Panc1 (cell line): ENCODE measurements around the gene NT5C3A. TPM values are rescaled to one million over a fixed set of nuclear protein-coding genes. Genes with fewer than 3 reads are reported as not detected.

ENCODE experiments used
- ATAC-seq: fragments of 200-7000 bp; cut with Tn5 transposase; 2 replicates; pipeline ENCODE4 v1.9.1; 2020; ENCODE audit warnings: mild to moderate bottlenecking, moderate library complexity
- BruUV-seq: library from RNA; stranded (reverse); fragments of 400-500 nt; replicated peaks from 2 replicates; lab custom pipeline; 2021; lab: Mats Ljungman, UMichigan
- CTCF ChIA-PET: fragments of 300-600 bp; sonication (Branson Sonifier 250); formaldehyde crosslinking; loops from one replicate; lab custom pipeline; 2022; ENCODE audit warnings: antibody characterized with exemption; lab: Charles Lee
- POLR2A ChIA-PET: fragments of 300-600 bp; sonication (Branson Sonifier 250); formaldehyde crosslinking; loops from one replicate; lab custom pipeline; 2022; ENCODE audit warnings: antibody characterized with exemption; lab: Charles Lee
- DNase-seq: peaks from one replicate; pipeline ENCODE4 v3.0.0-alpha.2; 2010; ENCODE audit warnings: low read depth, low spot score
- H3K27ac ChIP-seq: 2 replicates; pipeline ENCODE4 v1.5.1; 2011; ENCODE audit warnings: mild to moderate bottlenecking, low read length, inconsistent platforms
- H3K27me3 ChIP-seq: fragments of 200-500 bp; sonication (Bioruptor generic); 2 replicates; pipeline ENCODE4 v1.6.0; 2014; ENCODE audit warnings: low read length, inconsistent platforms; ENCODE audit not compliant: control insufficient read depth, insufficient read depth
- H3K36me3 ChIP-seq: fragments of 200-500 bp; sonication (Bioruptor generic); 2 replicates; pipeline ENCODE4 v1.5.1; 2014; ENCODE audit warnings: inconsistent platforms, mild to moderate bottlenecking, low read length, moderate library complexity; ENCODE audit not compliant: control insufficient read depth, insufficient read depth
- H3K4me1 ChIP-seq: 2 replicates; pipeline ENCODE4 v1.5.1; 2011; ENCODE audit warnings: inconsistent platforms, mild to moderate bottlenecking, low read length, moderate library complexity; ENCODE audit not compliant: control insufficient read depth, insufficient read depth
- H3K4me3 ChIP-seq, 2 experiments: 2 replicates each; pipeline ENCODE4 v1.5.1; 2011 to 2012; ENCODE audit warnings: low read depth in 2 of 2, low read length in 2 of 2, mild to moderate bottlenecking in 2 of 2, inconsistent platforms in 1 of 2, moderate library complexity in 1 of 2
- H3K9me3 ChIP-seq: fragments of 200-500 bp; sonication (Bioruptor generic); 2 replicates; pipeline ENCODE4 v1.5.1; 2014; ENCODE audit warnings: low read depth, mild to moderate bottlenecking, inconsistent platforms, low read length, moderate library complexity; ENCODE audit not compliant: control insufficient read depth, insufficient read depth
- CTCF ChIP-seq: fragments of 450-650 bp; IDR thresholded peaks from 2 replicates; pipeline ENCODE4 v1.5.1; 2017; ENCODE audit warnings: mild to moderate bottlenecking
- POLR2AphosphoS5 ChIP-seq: IDR thresholded peaks from 2 replicates; pipeline ENCODE4 v1.6.1; 2012; ENCODE audit warnings: mild to moderate bottlenecking, low read depth, low read length, moderate library complexity
- SIN3A ChIP-seq: IDR thresholded peaks from 2 replicates; pipeline ENCODE4 v1.6.1; 2012; ENCODE audit warnings: low read depth, mild to moderate bottlenecking, low read length, moderate library complexity, borderline replicate concordance; ENCODE audit not compliant: insufficient read depth
- TCF7L2 ChIP-seq: IDR thresholded peaks from 2 replicates; pipeline ENCODE4 v1.6.1; 2011; ENCODE audit warnings: mild to moderate bottlenecking, low read depth, low read length, inconsistent platforms
- in situ Hi-C: cut with HindIII; loops from 2 replicates; pipeline ENCODE4 v1.10.0; 2016; ENCODE audit warnings: low sequenced_read_pairs, low pct_unique_long_range_greater_than_20kb
- intact Hi-C: fragments of 100-400 bp; cut with micrococcal nuclease; formaldehyde crosslinking; loops from one replicate; pipeline ENCODE4 v1.10.0; 2022; ENCODE audit not compliant: unreplicated experiment
- total RNA-seq: library from RNA; stranded (reverse); gene quantifications from one replicate; pipeline ENCODE4 v1.2.1, GENCODE V29; 2021; ENCODE audit not compliant: unreplicated experiment
- TF ChIP-seq, protein P1 (sequence below), 2 experiments: IDR thresholded peaks; 2 replicates each; pipeline ENCODE4 v1.6.1; 2011 to 2012; ENCODE audit warnings: low read depth in 2 of 2, control low read depth in 1 of 2, low read length in 1 of 2, mild to moderate bottlenecking in 1 of 2, moderate library complexity in 1 of 2; ENCODE audit not compliant: insufficient read depth in 1 of 2

Gene NT5C3A
- total RNA-seq, 1 experiment from 2014 or later, result 29.1 TPM

DNA sequence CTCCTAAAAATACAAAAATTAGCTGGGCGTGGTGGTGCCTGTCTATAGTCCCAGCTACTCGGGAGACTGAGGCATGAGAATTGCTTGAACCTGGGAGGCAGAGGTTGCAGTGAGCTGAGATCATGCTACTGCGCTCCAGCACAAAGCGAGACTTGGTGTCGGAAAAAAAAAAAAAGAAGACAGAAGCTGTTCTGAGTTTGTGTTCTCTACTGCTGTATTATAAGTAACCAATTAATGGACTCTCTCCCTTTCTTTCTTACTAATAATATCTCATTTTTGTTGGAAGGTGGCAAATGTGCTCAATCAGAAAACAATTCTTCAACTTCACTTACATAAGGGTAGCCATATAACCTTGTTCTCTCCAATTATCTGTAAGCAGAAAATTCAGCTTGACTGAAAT lies 7.4 kb downstream of the NT5C3A start:
- POLR2A ChIA-PET, result no interaction called here
- no TSS peak for BruUV-seq
- in situ Hi-C loops, result no loop called here
- Histone ChIP-seq H3K9me3 (no peaks in the 10 kb centered on the region), H3K27ac (no peak overlapping the region), H3K4me1 (no peaks in the 10 kb centered on the region), H3K27me3 (no peaks in the 10 kb centered on the region), H3K36me3 (no peaks in the 10 kb centered on the region), H3K4me3 (no peak overlapping the region)
- no peak for TF ChIP-seq POLR2AphosphoS5
- no peak for DNase-seq
- ATAC-seq, result no peak
- CTCF ChIA-PET, result no interaction called here
- intact Hi-C loops, result no loop called here

DNA sequence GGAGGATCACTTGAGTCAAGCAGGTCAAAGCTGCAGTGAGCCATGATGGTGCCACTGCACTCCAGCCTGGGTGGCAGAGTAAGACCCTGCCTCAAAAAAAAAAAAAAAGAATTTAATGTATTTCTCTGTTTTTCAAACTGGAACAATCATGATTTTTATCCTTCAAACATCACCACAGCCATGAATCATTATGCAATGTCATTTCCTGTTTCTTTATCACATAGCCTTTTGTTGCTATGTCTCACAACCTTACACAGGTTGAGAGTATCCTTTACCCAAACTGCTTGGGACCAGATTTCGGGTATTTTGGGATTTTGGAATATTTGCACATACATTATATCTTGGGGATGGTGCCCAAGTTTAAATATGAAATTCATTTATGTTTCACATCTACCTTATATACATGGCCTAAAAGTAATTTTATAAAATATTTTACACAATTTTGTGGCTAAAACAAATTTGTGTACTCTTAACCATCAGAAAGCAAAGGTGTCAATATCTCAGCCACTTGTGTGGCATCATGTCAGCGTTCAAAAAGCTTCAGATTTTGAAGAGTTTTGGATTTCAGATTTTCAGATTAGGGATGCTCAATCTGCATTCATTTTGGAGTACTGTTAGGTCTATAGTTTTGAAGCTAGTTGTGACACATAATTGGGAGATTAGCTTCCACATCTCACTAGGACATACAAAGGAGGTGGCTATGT lies 8.2 kb downstream of the NT5C3A start:
- ChIA-PET CTCF (no interaction called here), POLR2A (no interaction called here)
- DNase-seq (no peak), ATAC-seq (no peak)
- H3K9me3 ChIP-seq, result no peaks in the 10 kb centered on the region
- no peak overlapping the region for H3K27ac ChIP-seq
- no peaks in the 10 kb centered on the region for H3K27me3 ChIP-seq
- in situ Hi-C loops, result no loop called here
- H3K4me1 ChIP-seq, result no peaks in the 10 kb centered on the region
- no TSS peak for BruUV-seq
- intact Hi-C loops, result no loop called here
- no peaks in the 10 kb centered on the region for H3K36me3 ChIP-seq
- no peak overlapping the region for H3K4me3 ChIP-seq
- TF ChIP-seq SIN3A, result no peak
- TF ChIP-seq, protein P1, sequence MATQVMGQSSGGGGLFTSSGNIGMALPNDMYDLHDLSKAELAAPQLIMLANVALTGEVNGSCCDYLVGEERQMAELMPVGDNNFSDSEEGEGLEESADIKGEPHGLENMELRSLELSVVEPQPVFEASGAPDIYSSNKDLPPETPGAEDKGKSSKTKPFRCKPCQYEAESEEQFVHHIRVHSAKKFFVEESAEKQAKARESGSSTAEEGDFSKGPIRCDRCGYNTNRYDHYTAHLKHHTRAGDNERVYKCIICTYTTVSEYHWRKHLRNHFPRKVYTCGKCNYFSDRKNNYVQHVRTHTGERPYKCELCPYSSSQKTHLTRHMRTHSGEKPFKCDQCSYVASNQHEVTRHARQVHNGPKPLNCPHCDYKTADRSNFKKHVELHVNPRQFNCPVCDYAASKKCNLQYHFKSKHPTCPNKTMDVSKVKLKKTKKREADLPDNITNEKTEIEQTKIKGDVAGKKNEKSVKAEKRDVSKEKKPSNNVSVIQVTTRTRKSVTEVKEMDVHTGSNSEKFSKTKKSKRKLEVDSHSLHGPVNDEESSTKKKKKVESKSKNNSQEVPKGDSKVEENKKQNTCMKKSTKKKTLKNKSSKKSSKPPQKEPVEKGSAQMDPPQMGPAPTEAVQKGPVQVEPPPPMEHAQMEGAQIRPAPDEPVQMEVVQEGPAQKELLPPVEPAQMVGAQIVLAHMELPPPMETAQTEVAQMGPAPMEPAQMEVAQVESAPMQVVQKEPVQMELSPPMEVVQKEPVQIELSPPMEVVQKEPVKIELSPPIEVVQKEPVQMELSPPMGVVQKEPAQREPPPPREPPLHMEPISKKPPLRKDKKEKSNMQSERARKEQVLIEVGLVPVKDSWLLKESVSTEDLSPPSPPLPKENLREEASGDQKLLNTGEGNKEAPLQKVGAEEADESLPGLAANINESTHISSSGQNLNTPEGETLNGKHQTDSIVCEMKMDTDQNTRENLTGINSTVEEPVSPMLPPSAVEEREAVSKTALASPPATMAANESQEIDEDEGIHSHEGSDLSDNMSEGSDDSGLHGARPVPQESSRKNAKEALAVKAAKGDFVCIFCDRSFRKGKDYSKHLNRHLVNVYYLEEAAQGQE (IDR thresholded peaks at IDR 0.05; ENCODE audit: insufficient read depth in 1 of 2, low read depth in 2 of 2, low read length in 1 of 2), result no peak
- TF ChIP-seq TCF7L2, result no peak
- TF ChIP-seq CTCF, result no peak
- no peak for TF ChIP-seq POLR2AphosphoS5

DNA sequence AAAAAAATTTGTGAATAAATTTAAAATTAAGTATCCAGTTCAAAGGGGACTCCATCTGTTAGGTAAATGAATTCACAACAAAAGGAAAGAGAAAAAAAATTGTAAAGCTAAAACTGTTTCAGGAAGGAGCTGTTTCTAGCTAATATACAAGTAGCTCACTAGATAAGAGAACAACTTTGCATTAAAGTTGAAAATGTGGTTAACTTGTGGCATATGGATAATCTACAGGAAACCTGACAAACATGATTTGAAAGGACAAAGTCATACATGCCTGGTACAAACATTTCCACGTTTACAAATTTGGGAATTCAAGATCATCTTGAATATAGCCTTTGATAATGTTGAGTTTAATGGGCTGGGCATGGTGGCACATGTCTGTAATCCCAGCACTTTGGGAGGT lies 8.9 kb downstream of the NT5C3A start:
- intact Hi-C loops, result no loop called here
- H3K4me1 ChIP-seq, result no peaks in the 10 kb centered on the region
- no peak for TF ChIP-seq CTCF
- no peak for TF ChIP-seq SIN3A
- no peak for TF ChIP-seq POLR2AphosphoS5
- no peak for TF ChIP-seq TCF7L2
- TF ChIP-seq, protein P1 (IDR thresholded peaks at IDR 0.05; ENCODE audit: insufficient read depth in 1 of 2, low read depth in 2 of 2, low read length in 1 of 2), result no peak
- no peaks in the 10 kb centered on the region for H3K9me3 ChIP-seq
- in situ Hi-C loops, result no loop called here
- H3K27ac ChIP-seq, result no peak overlapping the region
- ChIA-PET CTCF (interaction anchor here (0.6 to 0.7 kb wide), 2 partner anchors 113 to 575 kb away, joined by 3 read pairs; no protein-coding TSS in a partner anchor), POLR2A (no interaction called here)
- H3K27me3 ChIP-seq, result no peaks in the 10 kb centered on the region
- ATAC-seq (no peak), DNase-seq (no peak)
- no peaks in the 10 kb centered on the region for H3K36me3 ChIP-seq
- no TSS peak for BruUV-seq
- H3K4me3 ChIP-seq, result no peak overlapping the region
